ENCODE results near the gene PNPLA5.

Gene PNPLA5

GRCh38 chr22:43900206-43900605 is 8.4 kb upstream of the PNPLA5 start:
- no peak for FAIRE-seq

GRCh38 chr22:43897751-43898261 is 6.0 kb upstream of the PNPLA5 start:
- FAIRE-seq = no peak

- no peak for FAIRE-seq
These were observed 4.3 kb upstream of the PNPLA5 start for GRCh38 chr22:43895986-43896645.

- no peak for FAIRE-seq
These were observed 2.3 kb upstream of the PNPLA5 start for GRCh38 chr22:43894122-43894521.

GRCh38 chr22:43893266-43893665 is 1.5 kb upstream of the PNPLA5 start:
- FAIRE-seq = no peak

GRCh38 chr22:43892183-43892894 is 526 bp upstream of the PNPLA5 start:
- FAIRE-seq = no peak

- no peak for FAIRE-seq
These were observed 897 bp downstream of the PNPLA5 start for GRCh38 chr22:43890901-43891331.

GRCh38 chr22:43889860-43890253 is 2.0 kb downstream of the PNPLA5 start:
- no peak for FAIRE-seq

- FAIRE-seq = no peak
These were observed 2.5 kb downstream of the PNPLA5 start for GRCh38 chr22:43889201-43889859.

- FAIRE-seq = no peak
These were observed 3.1 kb downstream of the PNPLA5 start for GRCh38 chr22:43888740-43889139.

GRCh38 chr22:43887391-43887790 is 4.4 kb downstream of the PNPLA5 start:
- no peak for FAIRE-seq

- FAIRE-seq = no peak
These were observed 5.6 kb downstream of the PNPLA5 start for GRCh38 chr22:43886231-43886630.

- FAIRE-seq = no peak
These were observed 6.0 kb downstream of the PNPLA5 start for GRCh38 chr22:43885786-43886185.

- FAIRE-seq = no peak
These were observed 6.5 kb downstream of the PNPLA5 start for GRCh38 chr22:43885319-43885671.

GRCh38 chr22:43884600-43885318 is 7.1 kb downstream of the PNPLA5 start:
- no peak for FAIRE-seq

- no peak for FAIRE-seq
These were observed 7.9 kb downstream of the PNPLA5 start for GRCh38 chr22:43883719-43884415.

- FAIRE-seq = no peak
These were observed 8.7 kb downstream of the PNPLA5 start for GRCh38 chr22:43883012-43883661.

- FAIRE-seq = no peak
These were observed 9.6 kb downstream of the PNPLA5 start for GRCh38 chr22:43882122-43882767.

- no peak for FAIRE-seq
These were observed 10.4 kb downstream of the PNPLA5 start for GRCh38 chr22:43881091-43882061.

GRCh38 chr22:43880541-43880991 is 11.2 kb downstream of the PNPLA5 start:
- FAIRE-seq = no peak
